ENCODE results near the gene BCL2L12.

Gene BCL2L12

GRCh38 chr19:49664171-49665035 lies 1.3 kb upstream of the BCL2L12 start:
- Histone ChIP-seq H3K9ac (ENCODE audit: low read length in 5 of 5) (peak overlapping the region; percentile 56 to 89 (median 83)), H3K36me3 (ENCODE audit: control insufficient read depth in 5 of 5, insufficient read depth in 5 of 5, low read length in 5 of 5) (peaks cover 0 to 41% (median 38%) of the 10 kb centered on the region in 5 donors), H3K27me3 (ENCODE audit: control insufficient read depth in 5 of 5, insufficient read depth in 4 of 5, low read length in 5 of 5) (no peaks in the 10 kb centered on the region), H3K9me3 (ENCODE audit: control insufficient read depth in 5 of 5, low read length in 5 of 5) (no peaks in the 10 kb centered on the region), H3K27ac (ENCODE audit: low read depth, low read length) (peak overlapping the region; percentile 83), H3K4me3 (ENCODE audit: low read depth in 1 of 5, low read length in 5 of 5) (peak overlapping the region; percentile 78 to 95 (median 89)), H3K4me1 (ENCODE audit: control insufficient read depth in 5 of 5, insufficient read depth in 5 of 5, low read length in 5 of 5) (peaks cover 0 to 30% (median 26%) of the 10 kb centered on the region in 5 donors)

- Histone ChIP-seq H3K27ac (ENCODE audit: low read depth, low read length) (peak overlapping the region; percentile 83), H3K36me3 (ENCODE audit: control insufficient read depth in 5 of 5, insufficient read depth in 5 of 5, low read length in 5 of 5) (peaks cover 0 to 35% (median 32%) of the 10 kb centered on the region in 5 donors), H3K9me3 (ENCODE audit: control insufficient read depth in 5 of 5, low read length in 5 of 5) (no peaks in the 10 kb centered on the region), H3K4me1 (ENCODE audit: control insufficient read depth in 5 of 5, insufficient read depth in 5 of 5, low read length in 5 of 5) (peaks cover 0 to 30% (median 26%) of the 10 kb centered on the region in 5 donors), H3K9ac (ENCODE audit: low read length in 5 of 5) (peak overlapping the region; percentile 56 to 89 (median 83)), H3K4me3 (ENCODE audit: low read depth in 1 of 5, low read length in 5 of 5) (peak overlapping the region; percentile 78 to 95 (median 89)), H3K27me3 (ENCODE audit: control insufficient read depth in 5 of 5, insufficient read depth in 4 of 5, low read length in 5 of 5) (no peaks in the 10 kb centered on the region)
Observed at GRCh38 chr19:49665036-49665350, 740 bp upstream of the BCL2L12 start.

GRCh38 chr19:49666120-49666444 lies 349 bp downstream of the BCL2L12 start:
- H3K27ac ChIP-seq (ENCODE audit: low read depth, low read length), result peak overlapping the region; percentile 83
- peaks cover 0 to 30% (median 26%) of the 10 kb centered on the region in 5 donors for H3K4me1 ChIP-seq (ENCODE audit: control insufficient read depth in 5 of 5, insufficient read depth in 5 of 5, low read length in 5 of 5)
- peaks cover 0 to 29% (median 22%) of the 10 kb centered on the region in 5 donors for H3K36me3 ChIP-seq (ENCODE audit: control insufficient read depth in 5 of 5, insufficient read depth in 5 of 5, low read length in 5 of 5)
- peak overlapping the region; percentile 63 to 87 (median 76) for H3K9ac ChIP-seq (ENCODE audit: low read length in 5 of 5)
- H3K4me3 ChIP-seq (ENCODE audit: low read depth in 1 of 5, low read length in 5 of 5), result peak overlapping the region; percentile 60 to 89 (median 78)
- no peaks in the 10 kb centered on the region for H3K9me3 ChIP-seq (ENCODE audit: control insufficient read depth in 5 of 5, low read length in 5 of 5)
- H3K27me3 ChIP-seq (ENCODE audit: control insufficient read depth in 5 of 5, insufficient read depth in 4 of 5, low read length in 5 of 5), result no peaks in the 10 kb centered on the region

GRCh38 chr19:49667473-49667872 lies 1.7 kb downstream of the BCL2L12 start:
- no peaks in the 10 kb centered on the region for H3K9me3 ChIP-seq (ENCODE audit: control insufficient read depth in 5 of 5, low read length in 5 of 5)
- H3K4me3 ChIP-seq (ENCODE audit: low read depth in 1 of 5, low read length in 5 of 5), result no peak overlapping the region
- peaks cover 0 to 34% (median 31%) of the 10 kb centered on the region in 5 donors for H3K4me1 ChIP-seq (ENCODE audit: control insufficient read depth in 5 of 5, insufficient read depth in 5 of 5, low read length in 5 of 5)
- H3K36me3 ChIP-seq (ENCODE audit: control insufficient read depth in 5 of 5, insufficient read depth in 5 of 5, low read length in 5 of 5), result peaks cover 0 to 15% (median 11%) of the 10 kb centered on the region in 5 donors
- H3K27ac ChIP-seq (ENCODE audit: low read depth, low read length), result no peak overlapping the region
- no peaks in the 10 kb centered on the region for H3K27me3 ChIP-seq (ENCODE audit: control insufficient read depth in 5 of 5, insufficient read depth in 4 of 5, low read length in 5 of 5)
- no peak overlapping the region for H3K9ac ChIP-seq (ENCODE audit: low read length in 5 of 5)

- no peak overlapping the region for H3K27ac ChIP-seq (ENCODE audit: low read depth, low read length)
- no peaks in the 10 kb centered on the region for H3K9me3 ChIP-seq (ENCODE audit: control insufficient read depth in 5 of 5, low read length in 5 of 5)
- H3K4me1 ChIP-seq (ENCODE audit: control insufficient read depth in 5 of 5, insufficient read depth in 5 of 5, low read length in 5 of 5), result peaks cover 0 to 25% (median 22%) of the 10 kb centered on the region in 5 donors
- peaks cover 0 to 7% (median 4%) of the 10 kb centered on the region in 5 donors for H3K36me3 ChIP-seq (ENCODE audit: control insufficient read depth in 5 of 5, insufficient read depth in 5 of 5, low read length in 5 of 5)
- no peaks in the 10 kb centered on the region for H3K27me3 ChIP-seq (ENCODE audit: control insufficient read depth in 5 of 5, insufficient read depth in 4 of 5, low read length in 5 of 5)
- H3K4me3 ChIP-seq (ENCODE audit: low read depth in 1 of 5, low read length in 5 of 5), result no peak overlapping the region
- no peak overlapping the region for H3K9ac ChIP-seq (ENCODE audit: low read length in 5 of 5)
Observed at GRCh38 chr19:49669516-49669915, 3.8 kb downstream of the BCL2L12 start.

GRCh38 chr19:49672131-49672919 lies 6.6 kb downstream of the BCL2L12 start:
- Histone ChIP-seq H3K4me3 (ENCODE audit: low read depth in 1 of 5, low read length in 5 of 5) (peak overlapping the region in 1 of 5 donors; percentile 19), H3K36me3 (ENCODE audit: control insufficient read depth in 5 of 5, insufficient read depth in 5 of 5, low read length in 5 of 5) (peaks cover 0 to 7% (median 4%) of the 10 kb centered on the region in 5 donors), H3K27ac (ENCODE audit: low read depth, low read length) (no peak overlapping the region), H3K27me3 (ENCODE audit: control insufficient read depth in 5 of 5, insufficient read depth in 4 of 5, low read length in 5 of 5) (no peaks in the 10 kb centered on the region), H3K4me1 (ENCODE audit: control insufficient read depth in 5 of 5, insufficient read depth in 5 of 5, low read length in 5 of 5) (peaks cover 2 to 13% (median 8%) of the 10 kb centered on the region in 5 donors), H3K9ac (ENCODE audit: low read length in 5 of 5) (peak overlapping the region in 2 of 5 donors; percentile 10 to 66), H3K9me3 (ENCODE audit: control insufficient read depth in 5 of 5, low read length in 5 of 5) (no peaks in the 10 kb centered on the region)

- no peaks in the 10 kb centered on the region for H3K27me3 ChIP-seq (ENCODE audit: control insufficient read depth in 5 of 5, insufficient read depth in 4 of 5, low read length in 5 of 5)
- H3K4me3 ChIP-seq (ENCODE audit: low read depth in 1 of 5, low read length in 5 of 5), result peak overlapping the region; percentile 58 to 74 (median 69)
- peak overlapping the region in 4 of 5 donors; percentile 68 to 89 (median 85) for H3K9ac ChIP-seq (ENCODE audit: low read length in 5 of 5)
- H3K4me1 ChIP-seq (ENCODE audit: control insufficient read depth in 5 of 5, insufficient read depth in 5 of 5, low read length in 5 of 5), result peaks cover 2 to 48% (median 33%) of the 10 kb centered on the region in 5 donors
- H3K36me3 ChIP-seq (ENCODE audit: control insufficient read depth in 5 of 5, insufficient read depth in 5 of 5, low read length in 5 of 5), result peaks cover 0 to 3% (median 0%) of the 10 kb centered on the region in 5 donors
- no peaks in the 10 kb centered on the region for H3K9me3 ChIP-seq (ENCODE audit: control insufficient read depth in 5 of 5, low read length in 5 of 5)
- peak overlapping the region; percentile 88 for H3K27ac ChIP-seq (ENCODE audit: low read depth, low read length)
Observed at GRCh38 chr19:49676136-49676783, 10.5 kb downstream of the BCL2L12 start.

GRCh38 chr19:49676784-49677230 lies 11.1 kb downstream of the BCL2L12 start:
- peak overlapping the region; percentile 88 for H3K27ac ChIP-seq (ENCODE audit: low read depth, low read length)
- H3K9ac ChIP-seq (ENCODE audit: low read length in 5 of 5), result peak overlapping the region; percentile 17 to 95 (median 91)
- H3K4me3 ChIP-seq (ENCODE audit: low read depth in 1 of 5, low read length in 5 of 5), result peak overlapping the region; percentile 74 to 96 (median 89)
- peaks cover 0 to 5% (median 2%) of the 10 kb centered on the region in 5 donors for H3K36me3 ChIP-seq (ENCODE audit: control insufficient read depth in 5 of 5, insufficient read depth in 5 of 5, low read length in 5 of 5)
- H3K4me1 ChIP-seq (ENCODE audit: control insufficient read depth in 5 of 5, insufficient read depth in 5 of 5, low read length in 5 of 5), result peaks cover 2 to 50% (median 34%) of the 10 kb centered on the region in 5 donors
- H3K9me3 ChIP-seq (ENCODE audit: control insufficient read depth in 5 of 5, low read length in 5 of 5), result no peaks in the 10 kb centered on the region
- no peaks in the 10 kb centered on the region for H3K27me3 ChIP-seq (ENCODE audit: control insufficient read depth in 5 of 5, insufficient read depth in 4 of 5, low read length in 5 of 5)

GRCh38 chr19:49677231-49677900 lies 11.6 kb downstream of the BCL2L12 start, which contains the start of gene PRMT1:
PRMT1 (plus strand) TSS chr19:49677271; CDS start chr19:49677281, 10 bp downstream.
- Histone ChIP-seq H3K36me3 (ENCODE audit: control insufficient read depth in 5 of 5, insufficient read depth in 5 of 5, low read length in 5 of 5) (peaks cover 0 to 10% (median 7%) of the 10 kb centered on the region in 5 donors), H3K27me3 (ENCODE audit: control insufficient read depth in 5 of 5, insufficient read depth in 4 of 5, low read length in 5 of 5) (no peaks in the 10 kb centered on the region), H3K4me1 (ENCODE audit: control insufficient read depth in 5 of 5, insufficient read depth in 5 of 5, low read length in 5 of 5) (peaks cover 2 to 51% (median 34%) of the 10 kb centered on the region in 5 donors), H3K9me3 (ENCODE audit: control insufficient read depth in 5 of 5, low read length in 5 of 5) (no peaks in the 10 kb centered on the region), H3K9ac (ENCODE audit: low read length in 5 of 5) (peak within 1 kb of the TSS; percentile 17 to 95 (median 91)), H3K4me3 (ENCODE audit: low read depth in 1 of 5, low read length in 5 of 5) (peak within 1 kb of the TSS; percentile 74 to 96 (median 89)), H3K27ac (ENCODE audit: low read depth, low read length) (peak within 1 kb of the TSS; percentile 88)
